ENCODE measurements around the gene SLC4A1AP. TPM values are rescaled to one million over a fixed set of nuclear protein-coding genes. Genes with fewer than 3 reads are reported as not detected.

SLC4A1AP gene
- total and polyA plus RNA-seq, 2 of the 13 experiments (the other 11 are each of a cell fraction or from before 2014, with no cell fraction given): 15.3 to 44.6 TPM

DNA sequence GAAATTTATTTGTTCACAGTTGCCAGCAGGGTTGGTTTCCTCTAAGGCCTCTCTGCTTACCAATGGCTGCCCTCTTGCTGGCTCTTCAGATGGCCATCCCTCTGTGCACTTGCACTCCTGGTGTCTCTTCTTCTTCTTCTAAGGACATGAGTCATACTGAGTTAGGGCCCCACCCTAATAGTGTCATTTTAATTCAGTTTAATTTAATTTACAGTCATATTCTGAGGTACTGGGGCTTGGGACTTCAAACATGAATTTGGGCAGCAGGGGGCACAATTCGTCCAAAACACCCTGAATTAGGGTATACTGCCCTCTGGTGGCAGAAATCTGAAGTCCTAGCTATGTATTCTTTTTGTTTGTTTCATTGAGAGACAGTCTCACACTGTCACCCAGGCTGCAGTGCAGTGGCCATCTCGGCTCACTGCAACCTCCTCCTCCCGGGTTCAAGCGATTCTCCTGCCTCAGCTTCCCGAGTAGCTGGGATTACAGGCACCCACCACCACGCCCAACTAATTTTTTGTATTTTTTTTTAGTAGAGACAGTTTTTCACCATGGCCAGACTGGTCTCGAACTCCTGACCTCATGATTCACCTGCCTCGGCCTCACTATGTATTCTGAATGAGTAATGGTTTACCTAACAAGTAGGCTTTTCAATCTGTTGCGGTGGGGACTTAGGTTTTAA is 19.8 kb downstream of the SLC4A1AP start (continued):
- TF ChIP-seq AHR (CRISPR knock-in tag; IDR thresholded peaks at IDR 0.05) (no peak), CREB1 (IDR thresholded peaks at IDR 0.05) (no peak), CREB1 (CRISPR knock-in tag; IDR thresholded peaks at IDR 0.05) (peak; percentile 40; the same call in 1 of the 2 replicates), SOX5 (CRISPR knock-in tag; IDR thresholded peaks at IDR 0.05; ENCODE audit: borderline replicate concordance) (peak; percentile 54; the same call in 1 of the 2 replicates), MED13 (CRISPR knock-in tag; IDR thresholded peaks at IDR 0.05) (no peak), ZNF451 (CRISPR knock-in tag; IDR thresholded peaks at IDR 0.05) (no peak), KDM6A (CRISPR knock-in tag; IDR thresholded peaks at IDR 0.05; ENCODE audit: low read depth) (no peak), FOXM1 (CRISPR knock-in tag; IDR thresholded peaks at IDR 0.05) (no peak), KAT2B (IDR thresholded peaks at IDR 0.05; ENCODE audit: borderline replicate concordance, low read depth, low read length) (0 out of 2 replicates have a peak, but pooled peaks have one; percentile 9), ADNP (CRISPR knock-in tag; IDR thresholded peaks at IDR 0.05) (no peak), ZNF180 (CRISPR knock-in tag; IDR thresholded peaks at IDR 0.05; ENCODE audit: borderline replicate concordance, low read depth) (no peak), ZKSCAN1 (IDR thresholded peaks at IDR 0.05; ENCODE audit: low read length) (no peak), ZFP37 (CRISPR knock-in tag; IDR thresholded peaks at IDR 0.05; ENCODE audit: borderline replicate concordance) (0 out of 2 replicates have a peak, but pooled peaks have one; percentile 61), RARG (CRISPR knock-in tag; IDR thresholded peaks at IDR 0.05; ENCODE audit: low read depth) (0 out of 2 replicates have a peak, but pooled peaks have one; percentile 54), CREBL2 (CRISPR knock-in tag; IDR thresholded peaks at IDR 0.05; ENCODE audit: borderline replicate concordance) (no peak), MIER3 (CRISPR knock-in tag; IDR thresholded peaks at IDR 0.05; ENCODE audit: borderline replicate concordance) (no peak), SMC3 (IDR thresholded peaks at IDR 0.05; ENCODE audit: low read length) (peak; percentile 92), POLR2G (IDR thresholded peaks at IDR 0.05; ENCODE audit: low read depth, low read length) (no peak)
- TF ChIP-seq, protein P1, sequence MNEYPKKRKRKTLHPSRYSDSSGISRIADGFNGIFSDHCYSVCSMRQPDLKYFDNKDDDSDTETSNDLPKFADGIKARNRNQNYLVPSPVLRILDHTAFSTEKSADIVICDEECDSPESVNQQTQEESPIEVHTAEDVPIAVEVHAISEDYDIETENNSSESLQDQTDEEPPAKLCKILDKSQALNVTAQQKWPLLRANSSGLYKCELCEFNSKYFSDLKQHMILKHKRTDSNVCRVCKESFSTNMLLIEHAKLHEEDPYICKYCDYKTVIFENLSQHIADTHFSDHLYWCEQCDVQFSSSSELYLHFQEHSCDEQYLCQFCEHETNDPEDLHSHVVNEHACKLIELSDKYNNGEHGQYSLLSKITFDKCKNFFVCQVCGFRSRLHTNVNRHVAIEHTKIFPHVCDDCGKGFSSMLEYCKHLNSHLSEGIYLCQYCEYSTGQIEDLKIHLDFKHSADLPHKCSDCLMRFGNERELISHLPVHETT (CRISPR knock-in tag; conservative IDR thresholded peaks at IDR 0.05): no peak
- TF ChIP-seq, protein P2, sequence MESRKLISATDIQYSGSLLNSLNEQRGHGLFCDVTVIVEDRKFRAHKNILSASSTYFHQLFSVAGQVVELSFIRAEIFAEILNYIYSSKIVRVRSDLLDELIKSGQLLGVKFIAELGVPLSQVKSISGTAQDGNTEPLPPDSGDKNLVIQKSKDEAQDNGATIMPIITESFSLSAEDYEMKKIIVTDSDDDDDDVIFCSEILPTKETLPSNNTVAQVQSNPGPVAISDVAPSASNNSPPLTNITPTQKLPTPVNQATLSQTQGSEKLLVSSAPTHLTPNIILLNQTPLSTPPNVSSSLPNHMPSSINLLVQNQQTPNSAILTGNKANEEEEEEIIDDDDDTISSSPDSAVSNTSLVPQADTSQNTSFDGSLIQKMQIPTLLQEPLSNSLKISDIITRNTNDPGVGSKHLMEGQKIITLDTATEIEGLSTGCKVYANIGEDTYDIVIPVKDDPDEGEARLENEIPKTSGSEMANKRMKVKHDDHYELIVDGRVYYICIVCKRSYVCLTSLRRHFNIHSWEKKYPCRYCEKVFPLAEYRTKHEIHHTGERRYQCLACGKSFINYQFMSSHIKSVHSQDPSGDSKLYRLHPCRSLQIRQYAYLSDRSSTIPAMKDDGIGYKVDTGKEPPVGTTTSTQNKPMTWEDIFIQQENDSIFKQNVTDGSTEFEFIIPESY (CRISPR knock-in tag; IDR thresholded peaks at IDR 0.05): peak; percentile 30; the same call in 1 of the 2 replicates
- TF ChIP-seq, protein P3, sequence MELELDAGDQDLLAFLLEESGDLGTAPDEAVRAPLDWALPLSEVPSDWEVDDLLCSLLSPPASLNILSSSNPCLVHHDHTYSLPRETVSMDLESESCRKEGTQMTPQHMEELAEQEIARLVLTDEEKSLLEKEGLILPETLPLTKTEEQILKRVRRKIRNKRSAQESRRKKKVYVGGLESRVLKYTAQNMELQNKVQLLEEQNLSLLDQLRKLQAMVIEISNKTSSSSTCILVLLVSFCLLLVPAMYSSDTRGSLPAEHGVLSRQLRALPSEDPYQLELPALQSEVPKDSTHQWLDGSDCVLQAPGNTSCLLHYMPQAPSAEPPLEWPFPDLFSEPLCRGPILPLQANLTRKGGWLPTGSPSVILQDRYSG (CRISPR knock-in tag; IDR thresholded peaks at IDR 0.05): no peak
- TF ChIP-seq, protein P4, sequence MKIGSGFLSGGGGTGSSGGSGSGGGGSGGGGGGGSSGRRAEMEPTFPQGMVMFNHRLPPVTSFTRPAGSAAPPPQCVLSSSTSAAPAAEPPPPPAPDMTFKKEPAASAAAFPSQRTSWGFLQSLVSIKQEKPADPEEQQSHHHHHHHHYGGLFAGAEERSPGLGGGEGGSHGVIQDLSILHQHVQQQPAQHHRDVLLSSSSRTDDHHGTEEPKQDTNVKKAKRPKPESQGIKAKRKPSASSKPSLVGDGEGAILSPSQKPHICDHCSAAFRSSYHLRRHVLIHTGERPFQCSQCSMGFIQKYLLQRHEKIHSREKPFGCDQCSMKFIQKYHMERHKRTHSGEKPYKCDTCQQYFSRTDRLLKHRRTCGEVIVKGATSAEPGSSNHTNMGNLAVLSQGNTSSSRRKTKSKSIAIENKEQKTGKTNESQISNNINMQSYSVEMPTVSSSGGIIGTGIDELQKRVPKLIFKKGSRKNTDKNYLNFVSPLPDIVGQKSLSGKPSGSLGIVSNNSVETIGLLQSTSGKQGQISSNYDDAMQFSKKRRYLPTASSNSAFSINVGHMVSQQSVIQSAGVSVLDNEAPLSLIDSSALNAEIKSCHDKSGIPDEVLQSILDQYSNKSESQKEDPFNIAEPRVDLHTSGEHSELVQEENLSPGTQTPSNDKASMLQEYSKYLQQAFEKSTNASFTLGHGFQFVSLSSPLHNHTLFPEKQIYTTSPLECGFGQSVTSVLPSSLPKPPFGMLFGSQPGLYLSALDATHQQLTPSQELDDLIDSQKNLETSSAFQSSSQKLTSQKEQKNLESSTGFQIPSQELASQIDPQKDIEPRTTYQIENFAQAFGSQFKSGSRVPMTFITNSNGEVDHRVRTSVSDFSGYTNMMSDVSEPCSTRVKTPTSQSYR (CRISPR knock-in tag; IDR thresholded peaks at IDR 0.05; ENCODE audit: borderline replicate concordance): no peak

All from HepG2 (cell line).